PC-9 (cell line): ENCODE data around the gene CRTAC1. TPM values are rescaled to one million over a fixed set of nuclear protein-coding genes. Genes with fewer than 3 reads are reported as not detected.

Experiments
- BruUV-seq: library from RNA; stranded (reverse); fragments of 400-500 nt; replicated peaks from 2 replicates; lab custom pipeline; 2021; lab: Mats Ljungman, UMichigan
- CTCF ChIA-PET: fragments of 300-600 bp; sonication (Branson Sonifier 250); formaldehyde crosslinking; loops from one replicate; lab custom pipeline; 2022; ENCODE audit warnings: antibody characterized with exemption; lab: Charles Lee
- POLR2A ChIA-PET: fragments of 300-600 bp; sonication (Branson Sonifier 250); formaldehyde crosslinking; loops from one replicate; lab custom pipeline; 2022; ENCODE audit warnings: antibody characterized with exemption; ENCODE audit not compliant: unreplicated experiment; lab: Charles Lee
- DNase-seq, 2 experiments: peaks; one replicate each; pipeline versions ENCODE4 v3.0.0 to v3.0.0-alpha.2; 2015 to 2022; ENCODE audit warnings: mixed read lengths in 1 of 2
- H2AFZ ChIP-seq: fragments of 200-600 bp; sonication (generic); 2 replicates; pipeline ENCODE4 v1.8.1; 2017; ENCODE audit warnings: antibody characterized with exemption
- H3F3A ChIP-seq: fragments of 200-600 bp; sonication (generic); 2 replicates; pipeline ENCODE4 v1.8.1; 2017; ENCODE audit warnings: antibody characterized with exemption, mild to moderate bottlenecking, low read depth; ENCODE audit not compliant: insufficient read depth
- H3K27ac ChIP-seq: fragments of 200-600 bp; sonication (generic); 2 replicates; pipeline ENCODE4 v1.6.1; 2016; ENCODE audit warnings: mixed run types
- H3K27me3 ChIP-seq: fragments of 200-600 bp; sonication (generic); 2 replicates; pipeline ENCODE4 v1.6.1; 2016; ENCODE audit warnings: low read depth, mixed run types; ENCODE audit not compliant: insufficient read depth
- H3K36me3 ChIP-seq: fragments of 200-600 bp; sonication (generic); 2 replicates; pipeline ENCODE4 v1.6.1; 2016; ENCODE audit warnings: low read depth, mixed run types
- H3K4me1 ChIP-seq: fragments of 200-600 bp; sonication (generic); replicated peaks from 2 replicates; pipeline ENCODE4 v1.6.1; 2016; ENCODE audit warnings: mixed run types; ENCODE audit not compliant: insufficient read depth
- H3K4me2 ChIP-seq: fragments of 200-600 bp; sonication (generic); 2 replicates; pipeline ENCODE4 v1.6.1; 2017; ENCODE audit warnings: mixed run types
- H3K4me3 ChIP-seq: fragments of 200-600 bp; sonication (generic); 2 replicates; pipeline ENCODE4 v1.6.1; 2016; ENCODE audit warnings: mixed run types
- H3K79me2 ChIP-seq: fragments of 200-600 bp; sonication (generic); 2 replicates; pipeline ENCODE4 v1.6.1; 2017; ENCODE audit warnings: low read depth, mixed run types
- H3K9me2 ChIP-seq: fragments of 200-600 bp; sonication (generic); 2 replicates; pipeline ENCODE4 v1.8.1; 2017; ENCODE audit warnings: mild to moderate bottlenecking; ENCODE audit not compliant: insufficient read depth
- H3K9me3 ChIP-seq: fragments of 200-600 bp; sonication (generic); 2 replicates; pipeline ENCODE4 v1.8.1; 2016; ENCODE audit warnings: low read depth; ENCODE audit not compliant: insufficient read depth
- H4K20me1 ChIP-seq: fragments of 200-600 bp; sonication (generic); 2 replicates; pipeline ENCODE4 v1.8.1; 2017; ENCODE audit not compliant: insufficient read depth
- EZH2 ChIP-seq: fragments of 200-600 bp; sonication (generic); IDR thresholded peaks from 2 replicates; pipeline ENCODE4 v1.8.0; 2017; ENCODE audit warnings: antibody characterized with exemption, low read depth
- intact Hi-C: fragments of 100-400 bp; cut with micrococcal nuclease; formaldehyde crosslinking; loops from one replicate; pipeline ENCODE4 v1.10.0; 2022; ENCODE audit not compliant: unreplicated experiment
- total RNA-seq: library from RNA; stranded (reverse); gene quantifications from 2 replicates; pipeline ENCODE4 v1.2.3, GENCODE V29; 2021
- TF ChIP-seq, protein P1 (sequence below): fragments of 200-600 bp; sonication (generic); conservative IDR thresholded peaks from 2 replicates; pipeline ENCODE4 v1.6.1; 2017; ENCODE audit warnings: mixed run types, antibody characterized with exemption, mild to moderate bottlenecking, moderate library complexity

Gene CRTAC1
- total RNA-seq, 1 experiment from 2014 or later: not detected

GRCh38 chr10:98063740-98064027 lies 33.3 kb upstream of the CRTAC1 start:
- CTCF ChIA-PET: no interaction called here
- H3F3A ChIP-seq: no peaks in the 10 kb centered on the region
- H4K20me1 ChIP-seq: no peaks in the 10 kb centered on the region
- H3K4me1 ChIP-seq: no peaks in the 10 kb centered on the region
- intact Hi-C loops: no loop called here
- peaks cover 28% of the 10 kb centered on the region for H3K27me3 ChIP-seq
- BruUV-seq: no TSS peak
- no peak overlapping the region for H3K4me3 ChIP-seq
- no peaks in the 10 kb centered on the region for H3K9me3 ChIP-seq
- DNase-seq: no peak
- no peak overlapping the region for H3K4me2 ChIP-seq
- no peaks in the 10 kb centered on the region for H3K36me3 ChIP-seq
- no peaks in the 10 kb centered on the region for H3K9me2 ChIP-seq
- H2AFZ ChIP-seq: no peak overlapping the region
- POLR2A ChIA-PET: no interaction called here
- TF ChIP-seq, protein P1, sequence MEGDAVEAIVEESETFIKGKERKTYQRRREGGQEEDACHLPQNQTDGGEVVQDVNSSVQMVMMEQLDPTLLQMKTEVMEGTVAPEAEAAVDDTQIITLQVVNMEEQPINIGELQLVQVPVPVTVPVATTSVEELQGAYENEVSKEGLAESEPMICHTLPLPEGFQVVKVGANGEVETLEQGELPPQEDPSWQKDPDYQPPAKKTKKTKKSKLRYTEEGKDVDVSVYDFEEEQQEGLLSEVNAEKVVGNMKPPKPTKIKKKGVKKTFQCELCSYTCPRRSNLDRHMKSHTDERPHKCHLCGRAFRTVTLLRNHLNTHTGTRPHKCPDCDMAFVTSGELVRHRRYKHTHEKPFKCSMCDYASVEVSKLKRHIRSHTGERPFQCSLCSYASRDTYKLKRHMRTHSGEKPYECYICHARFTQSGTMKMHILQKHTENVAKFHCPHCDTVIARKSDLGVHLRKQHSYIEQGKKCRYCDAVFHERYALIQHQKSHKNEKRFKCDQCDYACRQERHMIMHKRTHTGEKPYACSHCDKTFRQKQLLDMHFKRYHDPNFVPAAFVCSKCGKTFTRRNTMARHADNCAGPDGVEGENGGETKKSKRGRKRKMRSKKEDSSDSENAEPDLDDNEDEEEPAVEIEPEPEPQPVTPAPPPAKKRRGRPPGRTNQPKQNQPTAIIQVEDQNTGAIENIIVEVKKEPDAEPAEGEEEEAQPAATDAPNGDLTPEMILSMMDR: no peak
- no peak for TF ChIP-seq EZH2
- H3K79me2 ChIP-seq: no peaks in the 10 kb centered on the region
- H3K27ac ChIP-seq: no peak overlapping the region

GRCh38 chr10:98062424-98062823 lies 32.0 kb upstream of the CRTAC1 start:
- Histone ChIP-seq H4K20me1 (no peaks in the 10 kb centered on the region), H3K36me3 (no peaks in the 10 kb centered on the region), H3F3A (no peaks in the 10 kb centered on the region), H3K27ac (no peak overlapping the region), H3K79me2 (no peaks in the 10 kb centered on the region), H3K9me2 (no peaks in the 10 kb centered on the region), H3K4me1 (no peaks in the 10 kb centered on the region), H2AFZ (no peak overlapping the region), H3K9me3 (no peaks in the 10 kb centered on the region), H3K27me3 (peaks cover 28% of the 10 kb centered on the region), H3K4me2 (no peak overlapping the region), H3K4me3 (no peak overlapping the region)
- DNase-seq: no peak
- ChIA-PET POLR2A (no interaction called here), CTCF (no interaction called here)
- BruUV-seq: no TSS peak
- intact Hi-C loops: no loop called here
- no peak for TF ChIP-seq EZH2
- TF ChIP-seq, protein P1: no peak

DNA sequence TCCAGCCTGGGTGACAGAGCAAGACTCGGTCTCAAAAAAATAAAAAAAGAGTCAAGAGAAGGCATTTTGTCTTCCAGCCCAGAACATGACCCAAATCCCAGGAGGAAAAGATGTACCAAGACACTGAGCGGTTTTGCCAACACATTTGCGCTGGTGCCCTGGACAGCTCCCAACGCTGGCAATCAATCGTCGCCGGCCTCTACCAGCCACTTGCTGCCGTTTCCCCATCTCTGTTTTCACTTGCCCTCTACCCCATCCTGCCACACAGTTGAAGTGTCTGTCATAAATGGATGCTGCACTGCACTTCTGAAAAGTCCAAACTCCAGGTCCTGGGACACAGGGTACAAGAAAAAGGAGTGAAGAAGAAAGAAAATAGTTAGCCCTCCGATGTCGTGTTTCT lies 29.7 kb upstream of the CRTAC1 start:
- ChIA-PET CTCF (no interaction called here), POLR2A (no interaction called here)
- no peak overlapping the region for H3K4me3 ChIP-seq
- no TSS peak for BruUV-seq
- TF ChIP-seq, protein P1: no peak
- no peak for TF ChIP-seq EZH2
- no peaks in the 10 kb centered on the region for H3K36me3 ChIP-seq
- no peaks in the 10 kb centered on the region for H3K9me2 ChIP-seq
- no peak overlapping the region for H3K4me2 ChIP-seq
- H3K4me1 ChIP-seq: no peaks in the 10 kb centered on the region
- H3K79me2 ChIP-seq: no peaks in the 10 kb centered on the region
- no peak for DNase-seq
- H2AFZ ChIP-seq: no peak overlapping the region
- H3K9me3 ChIP-seq: no peaks in the 10 kb centered on the region
- H3F3A ChIP-seq: no peaks in the 10 kb centered on the region
- intact Hi-C loops: no loop called here
- H3K27me3 ChIP-seq: peaks cover 25% of the 10 kb centered on the region
- no peak overlapping the region for H3K27ac ChIP-seq
- H4K20me1 ChIP-seq: no peaks in the 10 kb centered on the region
